ENCODE measurements around the gene IDH3A. TPM values are rescaled to one million over a fixed set of nuclear protein-coding genes. Genes with fewer than 3 reads are reported as not detected.

IDH3A gene
- total RNA-seq, 4 donors from 2014 or later = 55.1 to 155 (median 83.3) TPM

- Histone ChIP-seq H3K36me3 (peaks cover 55 to 91% of the 10 kb centered on the region in 2 donors), H3K9me3 (no peaks in the 10 kb centered on the region), H3K27ac (no peak overlapping the region), H3K27me3 (no peaks in the 10 kb centered on the region), H3K4me1 (no peaks in the 10 kb centered on the region), H3K4me3 (replicated peaks in 1 of 3) (no peak overlapping the region)
- WGBS, 2 donors = 91 to 94% methylated on average over 10 of the region's 10 CpGs
- TF ChIP-seq POLR2A (IDR thresholded peaks at IDR 0.05) (no peak), CTCF (IDR thresholded peaks at IDR 0.05) (no peak)
- DNase-seq = no peak
- intact Hi-C loops (cut with DNase I) = no loop called here
These were observed 18.2 kb downstream of the IDH3A start for GRCh38 chr15:78167227-78167888.

- Histone ChIP-seq H3K27me3 (no peaks in the 10 kb centered on the region), H3K4me3 (replicated peaks in 1 of 3) (no peak overlapping the region), H3K36me3 (peaks cover 51 to 79% of the 10 kb centered on the region in 2 donors), H3K27ac (no peak overlapping the region), H3K9me3 (no peaks in the 10 kb centered on the region), H3K4me1 (no peaks in the 10 kb centered on the region)
- TF ChIP-seq CTCF (IDR thresholded peaks at IDR 0.05) (no peak), POLR2A (IDR thresholded peaks at IDR 0.05) (no peak)
- intact Hi-C loops (cut with DNase I) = no loop called here
- DNase-seq = no peak
- 92 to 93% methylated on average over 5 of the region's 5 CpGs for WGBS, 2 donors
These were observed 19.4 kb downstream of the IDH3A start for GRCh38 chr15:78168608-78169007.

DNA sequence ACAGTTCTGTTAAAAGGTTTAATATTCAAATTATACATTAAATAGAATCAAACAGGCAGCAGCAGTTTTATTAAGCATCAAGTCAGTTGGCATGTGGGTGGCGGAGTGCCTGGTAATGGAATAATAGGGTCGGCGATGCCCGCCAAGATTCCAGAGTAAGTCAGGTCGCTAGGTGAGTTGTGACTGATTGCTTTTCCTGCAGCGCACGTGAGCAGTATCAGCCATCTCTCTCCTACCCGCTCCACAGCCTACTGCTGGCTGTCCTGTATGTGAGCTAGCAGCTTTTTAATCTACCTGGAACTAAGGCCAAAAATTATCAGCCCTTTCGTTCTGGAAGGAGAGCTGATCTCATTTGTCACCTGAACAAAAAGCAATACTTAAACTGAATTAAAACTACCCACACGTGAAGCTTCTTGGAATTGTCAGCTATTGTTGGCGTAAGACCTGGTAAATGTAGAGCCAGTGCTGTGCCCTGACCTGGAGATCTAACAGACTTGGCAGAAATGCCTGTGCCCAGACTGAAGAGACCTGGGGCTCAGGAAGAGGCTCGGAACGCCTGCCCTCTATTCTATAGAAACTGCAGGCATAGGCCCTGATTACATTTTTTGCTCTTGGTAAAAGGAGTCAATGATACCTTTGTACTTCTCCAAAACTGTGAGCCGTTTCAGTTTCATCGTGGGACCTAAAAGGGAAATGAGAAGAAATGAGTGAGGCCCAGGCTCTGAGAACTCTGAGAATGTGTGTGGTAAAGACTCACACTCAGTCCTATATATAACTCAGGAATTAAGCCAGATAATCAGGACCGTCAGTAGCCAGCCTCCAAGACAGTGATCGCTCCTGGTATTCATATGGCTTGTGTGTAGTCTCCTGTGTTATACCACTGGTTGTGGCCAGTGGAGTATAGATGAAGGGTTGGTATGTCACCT lies 21.9 kb downstream of the IDH3A start:
- Histone ChIP-seq H3K36me3 (peaks cover 45 to 55% of the 10 kb centered on the region in 2 donors), H3K27me3 (no peaks in the 10 kb centered on the region), H3K9me3 (no peaks in the 10 kb centered on the region), H3K4me3 (replicated peaks in 1 of 3) (no peak overlapping the region), H3K4me1 (no peaks in the 10 kb centered on the region), H3K27ac (no peak overlapping the region)
- WGBS, 2 donors = 91 to 93% methylated on average over 17 of the region's 17 CpGs
- no peak for TF ChIP-seq POLR2A (IDR thresholded peaks at IDR 0.05)
- no peak for TF ChIP-seq CTCF (IDR thresholded peaks at IDR 0.05)
- DNase-seq = no peak
- intact Hi-C loops (cut with DNase I) = no loop called here

- Histone ChIP-seq H3K27ac (no peak overlapping the region), H3K9me3 (no peaks in the 10 kb centered on the region), H3K4me3 (replicated peaks in 1 of 3) (no peak overlapping the region), H3K36me3 (peaks cover 37 to 46% of the 10 kb centered on the region in 2 donors), H3K27me3 (no peaks in the 10 kb centered on the region), H3K4me1 (no peaks in the 10 kb centered on the region)
- no peak for TF ChIP-seq POLR2A (IDR thresholded peaks at IDR 0.05)
- no peak for TF ChIP-seq CTCF (IDR thresholded peaks at IDR 0.05)
- 96 to 98% methylated on average over 9 of the region's 9 CpGs for WGBS, 2 donors
- DNase-seq = no peak
- intact Hi-C loops (cut with DNase I) = no loop called here
These were observed 22.8 kb downstream of the IDH3A start for GRCh38 chr15:78171864-78172472.

All from thyroid gland (tissue), 4 donors.